AG09319 (cell line): ENCODE measurements around the gene RSPH9.

ENCODE experiments used
- DNase-seq: peaks from one replicate; pipeline ENCODE4 v3.0.0-alpha.2; 2010; ENCODE audit warnings: low read depth; ENCODE audit errors: extremely low read depth
- CTCF ChIP-seq: IDR thresholded peaks from 2 replicates; pipeline ENCODE4 v1.5.1; 2011; ENCODE audit warnings: low read depth, mild to moderate bottlenecking, inconsistent platforms, low read length, moderate library complexity

The RSPH9 gene

GRCh38 chr6:43666196-43666920 is 21.5 kb downstream of the RSPH9 start:
- no peak for TF ChIP-seq CTCF
- DNase-seq, result no peak

DNA sequence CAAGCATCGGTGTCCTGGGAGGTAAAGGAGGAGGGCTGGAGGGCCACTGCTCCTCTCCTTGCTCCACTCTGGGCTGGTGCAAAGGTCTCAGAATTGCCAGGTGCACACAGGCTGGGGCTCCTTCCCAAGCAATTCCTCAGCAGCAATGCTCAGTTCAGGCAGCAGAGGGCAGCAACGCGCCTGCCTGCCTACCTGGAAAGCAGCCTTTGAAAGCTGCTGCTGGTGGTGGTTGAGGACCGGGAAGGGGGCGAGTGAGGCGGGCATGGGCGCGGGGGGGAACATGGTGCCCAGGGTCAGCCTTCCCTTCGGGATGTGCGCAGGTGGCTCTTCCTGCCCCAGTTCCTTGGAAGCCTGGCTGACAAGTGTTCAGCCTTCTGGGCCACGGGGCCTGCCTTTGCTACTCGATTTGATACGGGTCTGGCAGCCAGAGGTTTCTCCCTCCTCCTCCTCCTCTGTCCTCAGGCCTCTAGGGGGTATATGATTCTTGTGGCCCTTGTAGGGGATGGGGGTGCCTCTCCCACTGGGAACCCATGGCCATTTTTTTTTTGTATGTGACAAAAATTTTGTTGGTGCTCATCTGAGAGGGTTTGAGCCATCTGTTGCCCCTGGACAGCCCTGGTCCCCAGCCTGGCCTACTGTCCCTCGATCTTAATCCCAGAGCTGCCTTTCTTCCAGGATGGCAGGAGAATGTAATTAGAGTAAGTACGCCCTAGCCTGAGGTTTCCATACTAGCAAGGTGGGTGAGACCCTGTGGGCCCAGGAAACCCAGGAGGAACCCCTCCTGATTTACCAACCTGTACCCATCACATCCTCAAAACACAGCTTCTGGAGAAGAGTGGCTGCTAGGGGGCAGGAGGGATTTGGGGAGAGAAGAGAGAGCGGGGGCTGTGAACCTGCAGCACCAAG is 22.7 kb downstream of the RSPH9 start:
- peak; percentile 27 for DNase-seq
- TF ChIP-seq CTCF, result no peak; the same call in none of the 2 replicates

GRCh38 chr6:43668151-43669028 is 23.6 kb downstream of the RSPH9 start:
- peak; percentile 53 for TF ChIP-seq CTCF
- DNase-seq, result no peak

GRCh38 chr6:43669050-43669921 is 24.4 kb downstream of the RSPH9 start:
- no peak for TF ChIP-seq CTCF
- peak; percentile 14 for DNase-seq

DNA sequence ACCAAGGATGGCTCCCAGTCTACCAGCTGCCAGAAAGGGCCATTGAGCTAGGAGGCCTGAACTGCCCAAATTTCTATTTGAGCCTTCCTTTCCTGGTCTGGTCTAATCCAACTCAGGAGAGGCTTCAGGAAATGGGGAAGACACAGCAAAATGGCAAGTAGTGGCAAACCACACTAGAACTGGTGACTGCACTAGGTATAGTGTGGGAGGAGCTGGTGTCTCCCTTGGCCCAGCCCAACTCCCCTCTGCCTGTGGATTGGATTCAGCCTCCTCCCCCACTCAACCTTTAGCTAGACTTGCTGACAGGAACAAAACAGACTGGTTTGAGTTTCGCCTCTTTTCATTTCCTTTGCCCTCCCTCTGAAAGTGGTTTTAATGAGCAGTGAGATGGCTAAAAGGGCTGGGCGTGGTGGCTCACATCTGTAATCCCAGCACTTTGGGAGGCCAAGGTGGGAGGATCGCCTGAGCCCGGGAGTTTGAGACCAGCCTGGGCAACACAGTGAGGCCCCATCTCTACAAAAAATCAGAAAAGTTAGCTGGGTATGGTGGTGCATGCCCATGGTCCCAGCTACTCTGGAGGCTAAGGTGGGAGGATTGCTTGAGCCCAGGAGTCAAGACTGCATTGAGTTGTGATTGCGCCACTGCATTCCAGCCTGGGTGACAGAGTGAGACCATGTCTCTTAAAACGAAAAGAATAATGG is 25.2 kb downstream of the RSPH9 start:
- no peak for DNase-seq
- no peak for TF ChIP-seq CTCF

- no peak for TF ChIP-seq CTCF
- DNase-seq, result no peak
Measured at GRCh38 chr6:43670623-43670986, 25.8 kb downstream of the RSPH9 start.
